ENCODE measurements around the gene PDSS1. TPM values are rescaled to one million over a fixed set of nuclear protein-coding genes. Genes with fewer than 3 reads are reported as not detected.

The PDSS1 gene
- total and polyA plus RNA-seq, 10 donors, result 2.9 to 8.4 (median 7.3) TPM

DNA sequence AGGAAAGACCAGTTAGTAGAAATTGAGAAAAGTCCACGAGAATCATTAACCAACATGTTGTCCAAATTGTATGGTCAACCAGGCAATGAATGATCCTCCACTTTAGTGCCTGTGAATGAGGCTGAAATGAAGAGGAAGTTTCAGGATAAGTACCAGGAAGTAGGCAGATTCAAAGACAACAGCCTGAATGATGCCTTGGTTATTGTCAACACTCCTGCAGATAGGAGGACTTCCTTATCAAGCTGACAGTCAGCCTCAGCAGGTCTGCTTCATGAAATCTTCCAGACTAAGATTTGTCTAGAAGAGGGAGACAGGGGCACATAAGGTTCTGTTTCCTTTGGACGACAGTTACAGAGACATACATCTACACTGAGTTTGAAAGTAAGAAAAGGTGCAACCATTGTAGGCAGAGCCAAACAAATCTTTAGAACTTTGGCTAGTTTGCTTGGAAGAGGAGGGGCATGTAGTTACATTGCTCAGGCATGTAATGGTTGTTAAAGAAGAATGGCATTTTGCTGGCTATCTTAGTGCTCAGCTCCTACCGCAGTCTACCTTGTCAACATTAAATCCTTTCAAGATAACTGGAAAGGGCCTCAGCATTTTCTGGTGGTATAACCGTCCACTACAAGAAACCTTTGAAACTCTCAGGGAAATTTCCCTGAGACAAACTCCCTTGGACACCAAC, 81.8 kb downstream of the PDSS1 start:
- no peaks in the 10 kb centered on the region for H3K27me3 ChIP-seq (replicated peaks in 1 of 7)
- intact Hi-C loops (cut with DNase I; ENCODE audit: low total_unique reads), result no loop called here
- TF ChIP-seq, protein P1, sequence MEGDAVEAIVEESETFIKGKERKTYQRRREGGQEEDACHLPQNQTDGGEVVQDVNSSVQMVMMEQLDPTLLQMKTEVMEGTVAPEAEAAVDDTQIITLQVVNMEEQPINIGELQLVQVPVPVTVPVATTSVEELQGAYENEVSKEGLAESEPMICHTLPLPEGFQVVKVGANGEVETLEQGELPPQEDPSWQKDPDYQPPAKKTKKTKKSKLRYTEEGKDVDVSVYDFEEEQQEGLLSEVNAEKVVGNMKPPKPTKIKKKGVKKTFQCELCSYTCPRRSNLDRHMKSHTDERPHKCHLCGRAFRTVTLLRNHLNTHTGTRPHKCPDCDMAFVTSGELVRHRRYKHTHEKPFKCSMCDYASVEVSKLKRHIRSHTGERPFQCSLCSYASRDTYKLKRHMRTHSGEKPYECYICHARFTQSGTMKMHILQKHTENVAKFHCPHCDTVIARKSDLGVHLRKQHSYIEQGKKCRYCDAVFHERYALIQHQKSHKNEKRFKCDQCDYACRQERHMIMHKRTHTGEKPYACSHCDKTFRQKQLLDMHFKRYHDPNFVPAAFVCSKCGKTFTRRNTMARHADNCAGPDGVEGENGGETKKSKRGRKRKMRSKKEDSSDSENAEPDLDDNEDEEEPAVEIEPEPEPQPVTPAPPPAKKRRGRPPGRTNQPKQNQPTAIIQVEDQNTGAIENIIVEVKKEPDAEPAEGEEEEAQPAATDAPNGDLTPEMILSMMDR (IDR thresholded peaks at IDR 0.05 in 8 of 11, conservative IDR thresholded peaks at IDR 0.05 in 3 of 11), result no peak
- TF ChIP-seq POLR2AphosphoS5 (IDR thresholded peaks at IDR 0.05) (no peak), POLR2A (IDR thresholded peaks at IDR 0.05) (no peak)
- 84 to 91% (median 88%) methylated on average over 4 of the region's 4 CpGs for WGBS, 5 donors
- no peaks in the 10 kb centered on the region for H3K9me3 ChIP-seq
- H3K4me1 ChIP-seq, result peaks cover 17 to 96% (median 42%) of the 10 kb centered on the region in 6 donors
- peaks cover 0 to 19% (median 3%) of the 10 kb centered on the region in 6 donors for H3K36me3 ChIP-seq
- no peak for DNase-seq
- H3K27ac ChIP-seq, result peak overlapping the region in 2 of 8 donors; percentile 27 to 72
- no peak overlapping the region for H3K4me3 ChIP-seq

DNA sequence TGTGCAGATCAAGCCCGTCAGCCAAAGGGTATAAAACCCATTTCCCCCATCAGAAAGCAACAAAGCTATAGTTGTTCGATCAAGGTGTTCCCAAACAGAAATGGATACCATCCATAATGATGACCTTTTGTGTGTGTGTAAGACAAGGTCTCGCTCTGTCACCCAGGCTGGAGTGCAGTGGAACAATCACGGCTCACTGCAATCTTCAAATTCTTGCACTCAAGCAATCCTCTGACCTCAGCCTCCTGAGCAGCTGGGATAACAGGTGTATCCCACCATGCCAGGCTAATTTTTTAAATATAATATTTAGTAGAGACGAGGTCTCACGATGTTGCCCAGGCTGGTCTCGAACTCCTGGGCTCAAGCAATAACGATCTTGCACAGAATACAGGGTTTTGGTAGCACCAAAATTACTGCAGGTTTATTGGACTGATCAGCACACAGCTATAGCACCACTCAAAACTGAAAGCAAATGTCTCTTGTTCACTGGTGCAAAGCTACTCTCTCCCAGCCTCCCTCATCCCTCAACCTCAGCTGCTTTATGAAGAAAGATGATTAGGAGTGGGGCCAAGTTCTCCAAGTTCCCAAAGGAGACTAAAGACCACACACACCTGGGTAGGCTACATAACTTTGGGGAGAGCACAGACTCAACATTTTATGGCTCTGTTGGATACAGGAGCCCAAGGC, 82.7 kb downstream of the PDSS1 start:
- no peak for DNase-seq
- H3K4me1 ChIP-seq, result peaks cover 17 to 97% (median 42%) of the 10 kb centered on the region in 6 donors
- 84 to 94% (median 93%) methylated on average over 8 of the region's 8 CpGs for WGBS, 5 donors

DNA sequence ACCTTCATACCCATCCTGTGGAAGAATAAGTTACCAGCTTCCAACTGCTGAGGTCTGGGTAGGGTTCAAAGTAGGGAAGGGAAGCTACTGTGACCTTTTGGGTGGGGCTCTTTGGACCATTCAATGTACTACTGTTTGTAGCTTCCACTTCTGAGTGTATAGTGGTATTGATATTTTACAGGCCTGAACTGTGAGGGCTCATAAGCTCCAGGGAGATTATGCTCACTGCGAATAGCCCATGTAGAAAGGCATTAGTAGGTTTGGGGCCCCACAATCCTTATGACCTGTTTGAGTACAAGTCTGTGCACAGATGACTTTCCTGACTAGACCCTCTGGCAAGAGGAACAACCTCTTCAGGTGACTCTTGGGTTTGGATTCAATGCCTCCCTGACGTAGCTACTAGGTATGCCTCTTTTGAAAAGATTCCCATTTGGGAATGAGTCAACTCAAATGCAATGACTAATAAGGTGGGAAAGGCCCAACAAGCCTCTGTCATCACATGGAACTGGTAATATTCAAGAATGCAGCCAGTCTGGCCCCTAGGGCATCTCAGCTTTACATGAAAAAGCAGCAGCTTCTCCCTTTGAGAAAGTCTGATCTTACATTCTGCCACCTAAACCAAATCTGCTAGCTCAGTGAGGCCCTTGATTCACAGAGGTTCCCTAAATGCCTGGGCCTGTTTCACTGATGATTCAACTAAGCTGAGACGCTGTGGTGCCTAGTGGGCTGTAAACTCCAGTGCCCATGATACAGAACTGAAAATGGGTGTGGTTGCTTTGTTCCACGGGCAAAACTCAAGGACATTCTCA, 83.5 kb downstream of the PDSS1 start:
- TF ChIP-seq POLR2A (IDR thresholded peaks at IDR 0.05) (no peak), POLR2AphosphoS5 (IDR thresholded peaks at IDR 0.05) (peak in 1 of 3 donors; percentile 25)
- TF ChIP-seq, protein P1 (IDR thresholded peaks at IDR 0.05 in 8 of 11, conservative IDR thresholded peaks at IDR 0.05 in 3 of 11), result no peak
- peaks cover 17 to 90% (median 42%) of the 10 kb centered on the region in 6 donors for H3K4me1 ChIP-seq
- peaks cover 0 to 21% (median 3%) of the 10 kb centered on the region in 6 donors for H3K36me3 ChIP-seq
- peak overlapping the region; percentile 22 to 72 (median 46) for H3K27ac ChIP-seq
- H3K9me3 ChIP-seq, result no peaks in the 10 kb centered on the region
- intact Hi-C loops (cut with DNase I; ENCODE audit: low total_unique reads), result no loop called here
- no peak overlapping the region for H3K4me3 ChIP-seq
- no peak for DNase-seq
- H3K27me3 ChIP-seq (replicated peaks in 1 of 7), result no peaks in the 10 kb centered on the region
- WGBS, 5 donors, result 56 to 69% (median 62%) methylated on average over 4 of the region's 4 CpGs

More for the DNA sequence above, 82.7 kb downstream of the PDSS1 start:
- intact Hi-C loops (cut with DNase I; ENCODE audit: low total_unique reads), result no loop called here
- Histone ChIP-seq H3K36me3 (peaks cover 0 to 19% (median 3%) of the 10 kb centered on the region in 6 donors), H3K27ac (peak overlapping the region in 7 of 8 donors; percentile 22 to 72 (median 48)), H3K27me3 (replicated peaks in 1 of 7) (no peaks in the 10 kb centered on the region), H3K9me3 (no peaks in the 10 kb centered on the region), H3K4me3 (no peak overlapping the region)
- TF ChIP-seq, protein P1 (IDR thresholded peaks at IDR 0.05 in 8 of 11, conservative IDR thresholded peaks at IDR 0.05 in 3 of 11), result no peak

All from spleen (tissue), 11 donors.